Hepatocyte (in vitro differentiated cells): ENCODE measurements around the gene CHKA.

Experiments used
- CTCF ChIP-seq: fragments of 200-600 bp; sonication (generic); IDR thresholded peaks from 2 replicates; pipeline ENCODE4 v1.5.1; 2016; ENCODE audit warnings: antibody characterized with exemption, mild to moderate bottlenecking; ENCODE audit not compliant: poor library complexity
- EZH2phosphoT487 ChIP-seq: fragments of 200-600 bp; sonication (generic); IDR thresholded peaks from one replicate; pipeline ENCODE4 v1.6.1; 2018; ENCODE audit warnings: antibody characterized with exemption, mild to moderate bottlenecking, low read depth, moderate library complexity; ENCODE audit not compliant: unreplicated experiment, severe bottlenecking

GRCh38 chr11:68065841-68066240 lies 55.3 kb downstream of the CHKA start:
- TF ChIP-seq CTCF (no peak), EZH2phosphoT487 (no peak)
